Tongue (tissue), 2 donors: ENCODE measurements around the gene SLC25A4. TPM values are rescaled to one million over a fixed set of nuclear protein-coding genes. Genes with fewer than 3 reads are reported as not detected.
A peak's percentile ranks its signal among the peaks of the same experiment; 100 is the strongest.

Source experiments
- DNase-seq: peaks from one replicate; pipeline ENCODE4 v3.0.0-alpha.2; 2015
- total RNA-seq: library from RNA; depleted of rRNA; stranded (reverse); fragments of >200 nt; gene quantifications from one replicate; pipeline ENCODE4 v1.2.3, GENCODE V29; 2014

The SLC25A4 gene
- total RNA-seq, 1 donor from 2014 or later, result 164 TPM

DNA sequence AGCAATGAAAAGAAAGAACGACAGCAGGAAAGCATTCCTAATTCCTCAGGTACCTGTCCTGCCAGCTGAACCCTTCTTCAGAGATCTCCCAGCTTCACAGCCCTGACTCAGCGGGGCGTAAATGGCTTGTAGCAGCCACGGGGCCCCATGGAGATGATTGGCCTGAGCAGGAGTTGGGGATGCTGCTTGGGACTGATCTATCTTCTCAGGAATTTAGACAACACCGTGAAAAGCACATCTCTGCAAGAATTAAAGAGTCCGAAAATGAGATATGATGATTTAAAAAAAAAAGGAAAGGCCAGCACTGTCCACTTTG lies 22.5 kb upstream of the SLC25A4 start:
- DNase-seq, result no peak

DNA sequence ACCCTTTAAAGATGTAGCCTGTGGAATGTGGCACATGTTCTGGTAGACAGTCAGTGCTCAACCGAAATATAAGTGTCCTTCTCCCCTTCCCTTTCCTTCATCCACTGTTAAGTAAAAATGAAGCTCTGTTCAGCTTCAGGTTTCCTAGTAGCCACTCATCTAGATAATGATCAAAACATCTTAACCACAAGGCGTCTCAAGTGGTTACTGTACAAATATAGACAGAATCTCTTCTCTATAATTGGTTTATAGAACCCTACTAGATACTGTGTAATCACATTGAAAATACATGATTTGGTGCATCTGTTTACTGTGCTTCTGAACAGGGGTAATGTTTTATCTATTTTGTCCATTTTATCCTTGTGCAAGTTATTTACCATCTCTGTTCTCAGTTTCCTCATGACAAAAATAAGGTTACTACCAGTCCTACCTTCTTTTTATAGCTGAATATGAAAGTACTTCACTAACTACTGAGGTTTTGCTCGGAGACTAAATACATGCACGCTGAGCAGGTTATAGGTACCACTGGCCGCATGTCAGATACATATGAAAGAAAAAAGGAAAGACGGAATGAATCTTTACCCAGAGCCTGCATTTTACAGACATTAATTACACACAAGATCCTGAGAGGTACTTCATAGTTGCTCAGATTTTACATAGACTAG lies 20.3 kb upstream of the SLC25A4 start:
- no peak for DNase-seq

DNA sequence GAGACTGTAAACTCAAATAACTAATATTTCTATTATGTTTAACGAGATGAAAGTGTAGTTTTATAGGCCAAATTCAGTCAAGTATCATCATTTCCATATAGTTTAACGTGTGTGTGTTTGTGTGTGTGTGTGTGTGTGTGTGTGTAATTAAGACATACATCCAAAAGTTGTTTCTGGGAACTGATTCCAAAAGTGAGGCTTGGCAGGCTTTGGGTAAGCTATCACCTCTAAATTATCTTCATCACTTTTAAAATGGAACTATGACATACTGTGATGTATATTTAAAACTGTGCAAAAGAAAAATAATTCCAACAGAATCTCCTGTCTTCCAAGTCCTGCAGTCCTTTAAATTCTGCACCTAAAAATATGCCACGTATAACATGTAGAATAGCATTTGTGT lies 19.1 kb upstream of the SLC25A4 start:
- no peak for DNase-seq

DNA sequence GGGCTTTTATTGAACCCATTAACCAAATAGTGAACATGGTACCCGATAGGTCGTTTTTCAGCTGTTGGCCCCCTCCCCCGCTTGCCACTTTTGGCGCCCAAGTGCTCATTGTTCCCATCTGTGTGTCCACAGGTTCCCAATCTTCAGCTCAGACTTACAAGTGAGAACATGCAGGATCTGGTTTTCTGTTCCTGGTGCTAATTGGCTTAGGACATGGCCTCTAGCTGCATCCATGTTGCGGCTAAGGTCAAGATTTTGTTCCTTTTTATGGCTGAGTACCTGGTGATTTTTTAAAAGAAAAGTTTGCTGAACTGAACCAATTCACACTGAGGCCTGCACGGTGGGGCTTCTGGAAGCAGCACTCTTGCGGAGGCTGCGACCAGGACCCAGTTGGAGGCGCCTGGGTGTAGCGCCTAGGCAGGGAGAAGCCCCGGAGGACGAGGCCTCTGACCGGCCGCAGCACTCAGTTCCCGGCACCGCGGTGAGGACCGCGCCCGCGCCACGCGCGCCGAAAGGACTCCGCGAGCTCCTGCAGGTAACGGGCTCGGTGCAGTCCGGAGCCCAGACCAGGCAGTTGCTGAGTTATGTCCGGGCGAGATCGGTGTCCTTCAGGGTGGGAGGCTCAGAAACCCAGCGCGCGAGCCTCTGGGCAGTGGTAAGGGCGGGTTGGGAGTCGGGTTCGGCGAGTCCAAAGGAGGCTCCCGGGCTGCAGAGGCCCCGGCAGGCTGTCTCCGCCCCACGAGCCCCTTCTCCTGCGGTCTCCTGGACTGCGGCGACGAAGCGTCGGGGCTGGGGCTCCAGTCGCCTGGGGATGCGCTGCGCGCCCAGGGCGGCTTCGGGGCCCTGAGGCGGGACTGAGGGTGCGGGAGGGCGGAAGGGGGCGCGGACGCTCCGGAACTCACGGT lies 15.8 kb upstream of the SLC25A4 start:
- DNase-seq, result peak; percentile 26

DNA sequence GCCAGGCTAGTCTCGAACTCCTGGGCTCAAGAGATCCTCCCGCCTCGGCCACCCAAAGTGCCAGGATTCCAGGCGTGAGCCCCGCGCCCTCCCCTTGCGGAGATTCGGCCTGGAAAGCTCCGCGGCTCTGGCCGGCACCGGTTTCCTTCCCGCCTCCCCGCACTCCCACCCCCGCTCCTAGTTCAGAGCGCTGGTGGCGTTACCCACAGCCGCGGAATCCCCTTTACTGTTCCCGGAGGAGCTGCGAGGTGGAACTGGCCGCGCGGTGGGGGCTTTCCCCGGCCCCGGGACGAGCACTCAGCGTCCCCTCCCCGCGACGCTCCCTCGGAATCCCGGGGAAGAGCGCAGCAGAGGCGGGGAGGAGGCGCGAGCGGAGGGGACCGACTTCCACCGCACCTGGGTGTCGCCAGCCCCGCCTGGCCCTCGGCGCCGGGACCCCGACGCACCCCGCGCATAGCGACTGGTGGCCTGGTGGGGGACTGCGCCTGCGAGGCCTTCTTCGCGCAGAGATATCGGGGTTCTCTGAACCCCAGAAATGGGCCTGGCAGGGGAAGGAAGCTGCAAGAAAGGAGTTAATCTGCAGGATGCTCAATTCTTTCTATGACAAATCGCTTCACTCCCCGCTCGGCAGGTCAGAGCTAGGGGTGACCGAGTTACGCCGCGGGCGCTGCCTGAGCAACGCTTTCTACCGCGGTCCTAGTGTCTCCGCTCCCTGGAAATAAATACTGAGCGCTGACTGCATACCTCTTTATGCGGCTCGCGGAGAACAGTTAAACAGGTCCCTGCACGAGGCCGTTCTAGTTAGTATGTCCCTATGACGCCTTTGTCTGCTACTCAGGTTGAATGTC lies 14.6 kb upstream of the SLC25A4 start:
- peak; percentile 17 for DNase-seq

DNA sequence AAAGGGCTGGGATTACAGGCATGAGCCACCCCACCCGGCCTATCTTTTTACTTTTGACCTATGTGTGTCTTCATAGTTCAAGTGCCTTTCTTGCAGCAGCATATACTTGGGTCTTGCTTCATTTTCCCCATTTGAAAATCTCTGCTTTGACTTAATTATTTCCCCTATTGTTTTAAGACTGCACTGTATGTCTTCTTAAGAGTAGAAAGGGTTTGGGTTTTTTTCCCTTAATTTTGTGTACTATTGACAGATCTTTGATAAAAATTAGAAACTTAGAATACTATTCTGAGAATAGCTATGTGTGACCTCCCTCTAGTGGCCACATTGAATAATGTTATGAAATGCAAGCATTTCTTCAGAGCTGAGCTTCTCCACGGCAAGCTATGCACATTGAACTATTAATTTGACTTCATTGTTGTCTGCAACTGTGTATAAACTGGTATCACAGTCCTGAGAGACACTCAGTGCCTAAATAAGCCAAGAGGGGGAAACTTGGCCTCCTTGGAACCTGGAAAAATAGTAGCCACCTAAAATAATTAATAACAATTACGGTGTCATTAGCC lies 8.7 kb upstream of the SLC25A4 start:
- DNase-seq, result peak; percentile 74

DNA sequence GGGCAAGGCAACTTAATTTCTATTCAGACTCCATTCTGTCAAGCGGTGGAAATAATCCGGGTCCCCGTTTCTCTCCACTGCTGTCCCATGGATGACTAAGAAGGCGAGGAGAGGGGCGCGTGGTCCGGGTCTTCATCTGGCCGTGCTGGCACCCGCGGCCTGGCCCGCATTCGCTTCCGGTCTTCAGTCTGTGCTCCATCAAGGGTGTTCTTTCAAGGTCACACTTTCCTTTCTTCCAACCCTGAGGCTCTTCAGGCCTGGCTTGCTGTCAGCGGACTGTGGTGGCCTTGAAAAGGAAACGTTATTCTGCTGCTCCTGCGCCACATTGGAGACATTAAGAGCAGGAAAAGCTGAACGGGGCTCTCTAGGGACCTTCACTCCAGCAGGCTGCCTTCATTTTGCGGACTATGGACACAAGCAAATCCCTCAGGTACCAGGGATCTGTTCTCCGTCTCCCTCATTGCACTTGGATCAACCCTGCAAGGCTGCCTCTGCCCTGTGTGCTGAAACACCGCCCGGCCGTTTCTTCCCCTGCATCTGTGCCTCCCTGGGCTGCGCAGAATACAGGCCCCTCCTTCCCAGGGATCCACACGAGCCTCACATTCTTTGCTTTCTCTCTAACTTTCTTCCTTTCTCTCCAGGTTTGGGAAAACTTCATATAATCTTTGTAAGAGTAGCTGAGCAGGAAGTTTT lies 5.7 kb upstream of the SLC25A4 start:
- no peak for DNase-seq

DNA sequence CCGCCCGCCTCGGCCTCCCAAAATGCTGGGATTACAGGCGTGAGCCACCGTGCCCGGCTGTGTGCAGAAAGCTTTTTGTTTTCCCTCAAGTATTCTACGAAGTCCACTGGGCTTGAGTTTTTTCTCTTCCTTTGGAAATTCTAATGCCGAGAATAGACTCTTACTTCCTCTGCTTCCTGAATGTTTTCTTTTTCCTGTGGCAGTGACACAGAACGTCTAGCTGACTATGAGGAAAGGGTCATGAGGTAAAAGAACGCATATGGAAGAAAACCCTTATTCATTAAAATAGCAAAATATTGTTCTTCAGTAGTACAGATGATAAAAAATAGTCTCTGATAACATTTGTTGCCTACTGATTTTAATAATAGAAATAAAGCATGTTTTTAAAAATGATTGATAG lies 4.9 kb upstream of the SLC25A4 start:
- no peak for DNase-seq

DNA sequence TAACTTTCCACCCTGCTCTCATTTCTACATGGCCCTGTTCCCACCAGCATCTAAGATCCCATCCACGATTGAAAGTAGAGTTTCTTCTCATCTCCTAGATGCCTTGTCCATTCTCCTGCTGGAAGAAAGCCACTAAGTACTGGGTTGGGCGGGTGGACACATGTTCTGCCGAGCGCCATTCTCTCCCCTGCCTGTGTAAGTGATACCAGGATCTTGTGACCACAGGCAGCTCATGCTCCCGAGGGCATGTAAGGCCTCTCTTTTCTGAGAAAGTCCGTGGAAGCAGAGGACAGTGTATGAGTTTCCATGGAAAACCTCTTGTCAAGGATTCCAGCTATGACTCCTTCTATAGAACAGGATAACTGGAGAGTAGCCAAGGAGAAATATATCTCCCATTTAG lies 3.3 kb upstream of the SLC25A4 start:
- peak; percentile 7 for DNase-seq

DNA sequence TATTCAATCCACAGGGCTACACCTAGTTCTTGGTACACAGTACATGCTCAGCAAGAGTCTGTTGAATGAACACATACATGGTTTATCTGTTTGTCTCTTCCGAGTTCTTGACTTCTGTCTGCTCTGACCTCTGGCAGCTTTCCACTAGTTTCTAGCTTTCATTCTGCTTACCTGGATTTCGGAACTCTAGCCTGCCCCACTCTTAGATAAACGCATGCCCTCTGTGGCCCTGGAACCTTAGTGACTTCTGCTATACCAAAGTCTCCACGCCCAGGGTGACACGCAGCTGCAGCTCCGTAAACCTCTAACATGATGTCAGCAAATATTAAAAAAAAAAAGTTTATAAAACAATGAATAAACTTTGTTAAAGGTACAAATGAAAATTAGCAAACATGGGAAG lies 1.3 kb upstream of the SLC25A4 start:
- DNase-seq, result no peak

DNA sequence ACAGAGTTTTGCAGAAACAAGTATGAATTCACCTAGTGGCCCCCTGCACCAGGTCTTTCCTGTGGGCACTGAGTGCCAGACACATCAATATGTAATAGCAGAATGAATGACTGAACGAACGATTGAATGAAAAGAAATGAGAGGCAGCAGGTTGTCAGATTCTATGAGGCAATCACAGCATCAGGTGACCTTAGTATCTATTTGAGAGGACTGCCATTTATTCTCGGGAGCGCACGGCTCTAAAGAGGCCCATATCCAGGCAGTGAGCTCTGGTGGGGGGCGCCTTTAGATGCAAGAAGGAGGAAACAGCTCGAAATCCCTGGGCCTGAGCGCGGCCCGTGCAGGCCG lies 528 bp upstream of the SLC25A4 start:
- DNase-seq, result no peak

DNA sequence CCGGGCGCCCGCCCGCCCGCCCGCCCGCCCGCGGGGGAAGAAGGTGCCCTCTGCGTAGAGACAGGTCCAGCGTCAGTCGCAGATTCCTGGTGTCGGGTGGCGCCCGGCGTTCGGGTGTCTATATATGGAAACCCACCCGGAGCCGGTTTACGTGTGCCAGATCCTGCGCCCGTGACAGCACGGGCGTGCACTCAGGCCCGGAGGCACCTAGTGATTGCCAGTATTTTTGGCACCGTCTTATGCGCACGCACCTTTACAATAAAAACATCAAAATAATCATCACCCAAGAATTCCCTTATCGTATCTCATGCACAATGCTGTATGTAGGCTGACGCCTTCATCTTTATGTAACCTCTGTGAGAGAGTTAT lies 519 bp downstream of the SLC25A4 start:
- peak; percentile 75 for DNase-seq

DNA sequence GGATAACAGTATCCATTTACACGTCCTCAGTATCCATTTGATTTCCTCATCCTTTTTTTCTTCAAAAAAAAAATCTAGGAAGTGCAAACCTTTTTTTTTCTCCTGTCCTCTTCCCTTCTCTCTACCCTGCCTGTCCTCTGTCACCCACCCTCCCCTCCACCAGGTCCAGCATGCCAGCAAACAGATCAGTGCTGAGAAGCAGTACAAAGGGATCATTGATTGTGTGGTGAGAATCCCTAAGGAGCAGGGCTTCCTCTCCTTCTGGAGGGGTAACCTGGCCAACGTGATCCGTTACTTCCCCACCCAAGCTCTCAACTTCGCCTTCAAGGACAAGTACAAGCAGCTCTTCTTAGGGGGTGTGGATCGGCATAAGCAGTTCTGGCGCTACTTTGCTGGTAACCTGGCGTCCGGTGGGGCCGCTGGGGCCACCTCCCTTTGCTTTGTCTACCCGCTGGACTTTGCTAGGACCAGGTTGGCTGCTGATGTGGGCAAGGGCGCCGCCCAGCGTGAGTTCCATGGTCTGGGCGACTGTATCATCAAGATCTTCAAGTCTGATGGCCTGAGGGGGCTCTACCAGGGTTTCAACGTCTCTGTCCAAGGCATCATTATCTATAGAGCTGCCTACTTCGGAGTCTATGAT lies 1.7 kb downstream of the SLC25A4 start:
- no peak for DNase-seq

DNA sequence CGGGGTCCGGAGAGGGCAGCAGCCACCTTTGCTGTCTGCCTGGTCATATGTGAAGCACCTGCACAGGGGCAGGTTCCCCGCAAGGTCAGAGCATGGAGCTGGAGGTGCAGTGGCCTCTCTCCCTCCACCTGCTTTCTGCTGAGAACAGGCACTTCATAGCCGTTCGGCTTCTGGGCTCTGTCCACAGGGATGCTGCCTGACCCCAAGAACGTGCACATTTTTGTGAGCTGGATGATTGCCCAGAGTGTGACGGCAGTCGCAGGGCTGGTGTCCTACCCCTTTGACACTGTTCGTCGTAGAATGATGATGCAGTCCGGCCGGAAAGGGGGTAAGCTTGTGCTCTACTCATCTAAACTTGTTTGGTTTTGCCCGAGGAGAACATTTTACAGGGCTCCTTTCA lies 2.5 kb downstream of the SLC25A4 start:
- no peak for DNase-seq

DNA sequence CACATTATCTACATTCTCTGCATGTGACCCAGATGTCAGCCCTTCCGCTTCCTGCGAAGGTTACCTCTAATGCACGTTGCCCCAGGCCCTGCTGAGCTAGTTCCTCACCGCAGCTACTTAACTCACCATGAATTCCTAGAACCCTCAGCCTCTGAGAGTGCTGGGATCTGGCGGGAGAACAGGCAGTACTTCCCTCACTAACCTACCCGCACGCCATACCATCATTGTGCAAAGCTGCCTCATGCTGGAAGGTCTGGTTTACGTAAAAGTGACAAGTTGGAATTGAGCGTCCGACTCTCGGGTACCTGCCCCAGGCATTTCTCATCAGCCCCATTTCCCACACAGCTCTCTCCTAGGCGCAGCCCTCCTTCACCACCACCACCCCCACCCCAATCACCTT lies 6.3 kb downstream of the SLC25A4 start:
- DNase-seq, result no peak

DNA sequence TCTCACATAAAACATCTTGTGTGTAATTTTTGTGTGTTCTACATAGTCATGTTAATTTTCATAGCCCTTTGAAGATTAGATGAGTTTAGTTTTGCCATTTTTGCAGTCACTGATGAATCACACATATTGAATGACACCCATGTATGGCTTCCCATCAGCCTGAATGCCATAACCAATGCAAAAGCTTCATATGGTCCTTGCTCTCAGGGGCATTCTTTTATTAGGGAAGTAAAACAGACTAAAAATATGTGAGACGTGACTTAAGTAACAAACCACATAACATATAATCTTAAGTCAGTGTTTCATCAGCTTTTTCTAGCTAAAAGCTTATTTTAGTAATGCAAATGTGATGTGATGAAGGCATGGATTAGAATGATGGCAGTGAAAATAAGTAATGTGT lies 8.2 kb downstream of the SLC25A4 start:
- no peak for DNase-seq

DNA sequence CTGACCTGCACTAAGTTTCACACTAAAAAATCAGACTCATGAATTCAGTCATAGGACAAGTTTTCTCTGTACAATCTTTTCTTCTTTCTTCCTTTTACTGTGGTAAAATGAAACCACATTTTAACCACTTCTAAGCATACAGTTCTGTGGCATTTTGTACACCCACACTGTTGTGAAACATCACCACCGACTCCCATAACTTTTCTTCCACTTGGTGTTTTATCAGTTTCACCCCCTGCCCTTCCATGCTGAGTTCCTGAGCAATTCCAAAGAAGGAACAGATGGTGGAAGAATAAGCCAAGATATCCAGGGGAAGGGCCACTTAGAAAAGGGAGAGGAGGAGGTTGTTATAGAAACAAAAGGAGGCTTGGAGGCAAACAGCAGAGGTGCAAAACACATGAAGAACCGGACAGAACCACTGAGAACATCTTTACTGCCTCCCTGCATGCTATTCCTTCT lies 22.6 kb downstream of the SLC25A4 start:
- DNase-seq, result no peak

DNA sequence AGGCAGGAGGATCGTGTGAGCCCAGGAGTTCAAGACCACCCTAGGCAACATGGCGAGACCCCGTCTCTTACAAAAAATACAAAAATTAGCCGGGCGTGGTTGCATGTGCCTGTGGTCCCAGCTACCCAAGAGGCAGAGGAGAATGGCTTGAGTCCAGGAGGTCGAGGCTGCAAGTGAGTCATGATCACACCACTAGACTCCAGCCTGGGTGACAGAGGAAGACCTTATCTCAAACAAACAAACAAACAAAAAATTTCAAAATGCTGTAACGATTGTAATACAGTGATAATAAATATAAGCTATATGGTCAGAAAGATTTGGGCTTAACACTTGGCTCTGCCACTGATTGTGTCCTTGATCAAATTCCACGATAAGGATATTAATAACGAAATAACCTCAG lies 24.2 kb downstream of the SLC25A4 start:
- no peak for DNase-seq

DNA sequence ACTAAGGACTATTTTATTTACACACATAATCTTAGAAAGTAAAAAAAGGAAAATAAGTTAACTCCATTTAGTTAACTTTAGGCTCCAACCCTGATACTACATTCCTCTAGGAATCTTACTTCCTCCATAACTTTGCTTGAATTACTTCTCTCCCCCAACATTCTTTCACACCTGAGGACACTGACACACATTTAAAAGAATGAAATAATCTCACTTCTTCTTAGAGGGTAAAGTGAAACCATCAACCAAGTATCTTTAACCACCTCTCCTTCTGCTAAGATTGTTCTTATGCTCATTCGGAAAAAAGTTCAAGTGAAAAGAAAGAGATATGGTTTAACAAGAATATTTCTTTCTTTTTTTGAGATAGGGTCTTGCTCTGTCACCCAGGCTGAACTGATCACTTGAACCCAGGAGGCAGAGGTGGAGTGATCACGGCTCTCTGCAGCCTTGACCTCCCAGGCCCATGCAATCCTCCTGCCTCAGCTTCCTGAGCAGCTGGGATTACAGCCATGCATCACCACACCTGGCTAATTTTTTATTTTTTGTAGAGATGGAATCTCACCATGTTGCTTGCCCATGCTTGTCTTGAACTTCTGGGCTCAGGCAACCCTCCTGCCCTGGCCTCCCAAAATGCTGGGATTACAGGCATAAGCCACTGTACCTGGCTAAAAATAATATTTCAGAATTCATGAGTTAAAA lies 28.5 kb downstream of the SLC25A4 start:
- DNase-seq, result no peak

DNA sequence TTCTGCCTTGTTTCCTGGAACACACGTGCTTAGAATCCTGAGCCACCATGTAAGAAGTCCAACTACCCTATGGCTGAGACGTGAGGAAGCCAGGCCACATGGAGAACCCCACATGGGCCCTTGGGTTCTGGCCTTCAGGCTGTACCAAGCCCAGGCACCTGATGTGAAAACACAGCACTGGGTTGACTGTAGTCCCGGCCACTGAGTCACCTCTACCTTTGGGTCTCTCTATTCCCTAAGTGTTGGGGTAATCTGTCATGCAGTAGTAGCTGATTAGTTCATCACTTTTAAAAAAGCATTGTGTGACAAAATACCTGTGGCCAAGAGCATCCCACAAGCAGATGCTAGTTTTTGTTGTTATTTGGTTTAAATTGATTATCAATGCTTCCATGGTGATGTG lies 36.4 kb downstream of the SLC25A4 start:
- no peak for DNase-seq

DNA sequence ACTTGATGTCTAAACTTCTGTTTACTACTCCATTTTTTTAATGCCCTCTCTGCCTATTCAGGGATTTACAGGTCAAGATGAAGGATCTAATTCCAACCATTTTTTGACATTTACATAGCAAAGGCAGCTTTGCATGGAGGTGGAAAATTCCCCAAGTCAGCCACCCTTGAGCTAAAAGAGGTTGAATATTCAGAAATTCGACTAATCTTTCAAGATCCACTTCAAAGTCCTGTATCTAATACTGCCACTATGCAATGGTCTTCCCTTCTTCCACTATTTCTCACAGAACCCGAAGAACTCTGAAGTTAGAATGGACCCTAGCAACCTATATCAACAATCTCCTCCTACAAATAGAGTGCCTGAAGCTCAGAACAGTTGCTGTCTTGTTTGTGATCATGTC lies 39.2 kb downstream of the SLC25A4 start:
- DNase-seq, result no peak
